Activated B cell treated with CpG ODN at 0.5 μM for 24 hours (primary cell): Measurements from ENCODE around the gene OPRM1. TPM values are rescaled to one million over a fixed set of nuclear protein-coding genes. Genes with fewer than 3 reads are reported as not detected.

Experiments
- ATAC-seq: fragments of 200-7000 bp; cut with Tn5 transposase; one replicate; pipeline ENCODE4 v1.10.0; 2021; ENCODE audit warnings: low read depth, mild to moderate bottlenecking, moderate library complexity
- CTCF ChIA-PET: fragments of 350-600 bp; sonication (Branson Sonifier 250); formaldehyde crosslinking; loops from one replicate; lab custom pipeline; 2021; ENCODE audit warnings: antibody characterized with exemption; lab: Charles Lee
- POLR2A ChIA-PET: fragments of 350-600 bp; sonication (Branson Sonifier 250); formaldehyde crosslinking; loops from one replicate; lab custom pipeline; 2021; ENCODE audit warnings: antibody characterized with exemption; lab: Charles Lee
- DNase-seq: peaks from one replicate; pipeline ENCODE4 v3.0.0; 2022
- H3K27ac Mint-ChIP-seq: one replicate; pipeline ENCODE4 v1.8.0; 2020; ENCODE audit warnings: mixed read lengths
- H3K27me3 Mint-ChIP-seq: one replicate; pipeline ENCODE4 v1.8.0; 2021; ENCODE audit warnings: mixed read lengths
- H3K36me3 Mint-ChIP-seq: one replicate; pipeline ENCODE4 v1.8.0; 2021; ENCODE audit warnings: low read depth, mixed read lengths
- H3K4me1 Mint-ChIP-seq: one replicate; pipeline ENCODE4 v1.8.0; 2021; ENCODE audit warnings: mixed read lengths
- H3K4me3 Mint-ChIP-seq: one replicate; pipeline ENCODE4 v1.8.0; 2020; ENCODE audit warnings: mild to moderate bottlenecking, mixed read lengths
- H3K9me3 Mint-ChIP-seq: one replicate; pipeline ENCODE4 v1.8.0; 2020; ENCODE audit warnings: mixed read lengths
- CTCF ChIP-seq: fragments of 200-600 bp; IDR thresholded peaks from one replicate; pipeline ENCODE4 v1.8.0; 2022; ENCODE audit warnings: antibody characterized with exemption, mild to moderate bottlenecking
- intact Hi-C: fragments of 100-400 bp; cut with micrococcal nuclease; formaldehyde crosslinking; loops from one replicate; pipeline ENCODE4 v1.15.1; 2024
- total RNA-seq: library from RNA; stranded (reverse); gene quantifications from 2 replicates; pipeline ENCODE4 v1.2.3, GENCODE V29; 2022

The OPRM1 gene
- total RNA-seq, 1 donor from 2014 or later = not detected

GRCh38 chr6:154219250-154219649 lies 180.2 kb downstream of the OPRM1 start:
- POLR2A ChIA-PET = no interaction called here
- no peaks in the 10 kb centered on the region for H3K36me3 Mint-ChIP-seq
- no peak overlapping the region for H3K27ac Mint-ChIP-seq
- DNase-seq (no peak), ATAC-seq (no peak)
- no peaks in the 10 kb centered on the region for H3K4me1 Mint-ChIP-seq
- H3K9me3 Mint-ChIP-seq = no peaks in the 10 kb centered on the region
- no peak overlapping the region for H3K4me3 Mint-ChIP-seq
- TF ChIP-seq CTCF = no peak
- H3K27me3 Mint-ChIP-seq = peaks cover 3% of the 10 kb centered on the region
- CTCF ChIA-PET = no interaction called here
- intact Hi-C loops = no loop called here

- H3K4me3 Mint-ChIP-seq = no peak overlapping the region
- ATAC-seq (no peak), DNase-seq (no peak)
- H3K4me1 Mint-ChIP-seq = no peaks in the 10 kb centered on the region
- H3K36me3 Mint-ChIP-seq = no peaks in the 10 kb centered on the region
- intact Hi-C loops = no loop called here
- no peak overlapping the region for H3K27ac Mint-ChIP-seq
- H3K27me3 Mint-ChIP-seq = peaks cover 3% of the 10 kb centered on the region
- ChIA-PET CTCF (no interaction called here), POLR2A (no interaction called here)
- no peak for TF ChIP-seq CTCF
- H3K9me3 Mint-ChIP-seq = no peaks in the 10 kb centered on the region
These were observed 183.7 kb downstream of the OPRM1 start for GRCh38 chr6:154222716-154223115.

- Mint-ChIP-seq H3K36me3 (no peaks in the 10 kb centered on the region), H3K4me1 (no peaks in the 10 kb centered on the region), H3K9me3 (no peaks in the 10 kb centered on the region), H3K27ac (no peak overlapping the region), H3K4me3 (no peak overlapping the region), H3K27me3 (no peaks in the 10 kb centered on the region)
- DNase-seq (no peak), ATAC-seq (no peak)
- CTCF ChIA-PET = no interaction called here
- intact Hi-C loops = no loop called here
- no peak for TF ChIP-seq CTCF
- POLR2A ChIA-PET = no interaction called here
These were observed 184.3 kb downstream of the OPRM1 start for GRCh38 chr6:154223296-154223695.

GRCh38 chr6:154226461-154226860 lies 187.4 kb downstream of the OPRM1 start:
- peaks cover 7% of the 10 kb centered on the region for H3K4me1 Mint-ChIP-seq
- no peak overlapping the region for H3K27ac Mint-ChIP-seq
- no peak for TF ChIP-seq CTCF
- ChIA-PET POLR2A (no interaction called here), CTCF (no interaction called here)
- H3K27me3 Mint-ChIP-seq = no peaks in the 10 kb centered on the region
- ATAC-seq (no peak), DNase-seq (no peak)
- no peaks in the 10 kb centered on the region for H3K9me3 Mint-ChIP-seq
- no peaks in the 10 kb centered on the region for H3K36me3 Mint-ChIP-seq
- no peak overlapping the region for H3K4me3 Mint-ChIP-seq
- intact Hi-C loops = no loop called here

- ATAC-seq (no peak), DNase-seq (no peak)
- peaks cover 7% of the 10 kb centered on the region for H3K4me1 Mint-ChIP-seq
- no peak for TF ChIP-seq CTCF
- ChIA-PET POLR2A (no interaction called here), CTCF (no interaction called here)
- H3K27ac Mint-ChIP-seq = no peak overlapping the region
- no peaks in the 10 kb centered on the region for H3K9me3 Mint-ChIP-seq
- no peaks in the 10 kb centered on the region for H3K27me3 Mint-ChIP-seq
- intact Hi-C loops = no loop called here
- H3K4me3 Mint-ChIP-seq = no peak overlapping the region
- H3K36me3 Mint-ChIP-seq = no peaks in the 10 kb centered on the region
These were observed 189.0 kb downstream of the OPRM1 start for GRCh38 chr6:154227862-154228520.
